Measurements from ENCODE around the gene SPATA25. TPM values are rescaled to one million over a fixed set of nuclear protein-coding genes. Genes with fewer than 3 reads are reported as not detected.
"Not testable (repeated sequence)": the region's sequence is repeated elsewhere in the genome, so short reads cannot be mapped to it uniquely, and the experiment has no call there.

The SPATA25 gene
- polyA plus RNA-seq (2012; ENCODE audit: insufficient read depth, insufficient read length), result not detected

GRCh38 chr20:45887346-45887715 is at the start of gene SPATA25:
Gene SPATA25, minus strand, starts transcription at chr20:45887622. Its CDS starts 32 bp downstream, at chr20:45887590.
- DNase-seq (ENCODE audit: low read depth, low spot score), result no peak
- H3K4me3 ChIP-seq (ENCODE audit: low read length), result no peak within 1 kb of the TSS

GRCh38 chr20:45935416-45936046 is 48.1 kb upstream of the SPATA25 start:
- peak overlapping the region; percentile 90 for H3K4me3 ChIP-seq (ENCODE audit: low read length)
- no peak for DNase-seq (ENCODE audit: low read depth, low spot score)

- peak; percentile 96 for DNase-seq (ENCODE audit: low read depth, low spot score)
- H3K4me3 ChIP-seq (ENCODE audit: low read length), result peak within 1 kb of the TSS; percentile 90
Observed at GRCh38 chr20:45934586-45935415, 47.4 kb upstream of the SPATA25 start, which contains the start of gene PCIF1. Gene PCIF1, plus strand, starts transcription at chr20:45934683. Its CDS starts 4,317 bp downstream, at chr20:45939000.

- peak; percentile 68 for DNase-seq (ENCODE audit: low read depth, low spot score)
- H3K4me3 ChIP-seq (ENCODE audit: low read length), result peak overlapping the region; percentile 90
Observed at GRCh38 chr20:45934046-45934585, 46.7 kb upstream of the SPATA25 start.

GRCh38 chr20:45933266-45934045 is 46.0 kb upstream of the SPATA25 start:
- peak overlapping the region; percentile 90 for H3K4me3 ChIP-seq (ENCODE audit: low read length)
- DNase-seq (ENCODE audit: low read depth, low spot score), result peak; percentile 71

- not testable (repeated sequence) for H3K4me3 ChIP-seq (ENCODE audit: low read length); DNase-seq (ENCODE audit: low read depth, low spot score)
Observed at GRCh38 chr20:45931680-45932079, 44.3 kb upstream of the SPATA25 start.

GRCh38 chr20:45927071-45927878 is 39.9 kb upstream of the SPATA25 start:
- no peak overlapping the region for H3K4me3 ChIP-seq (ENCODE audit: low read length)
- DNase-seq (ENCODE audit: low read depth, low spot score), result no peak

- DNase-seq (ENCODE audit: low read depth, low spot score), result no peak
- H3K4me3 ChIP-seq (ENCODE audit: low read length), result no peak overlapping the region
Observed at GRCh38 chr20:45926731-45927070, 39.3 kb upstream of the SPATA25 start.

- no peak for DNase-seq (ENCODE audit: low read depth, low spot score)
Observed at GRCh38 chr20:45925821-45926506, 38.5 kb upstream of the SPATA25 start.

GRCh38 chr20:45924391-45925261 is 37.2 kb upstream of the SPATA25 start:
- DNase-seq (ENCODE audit: low read depth, low spot score), result no peak
- no peak overlapping the region for H3K4me3 ChIP-seq (ENCODE audit: low read length)

More at GRCh38 chr20:45925821-45926506, 38.5 kb upstream of the SPATA25 start:
- H3K4me3 ChIP-seq (ENCODE audit: low read length), result no peak overlapping the region

- H3K4me3 ChIP-seq (ENCODE audit: low read length), result no peak overlapping the region
- no peak for DNase-seq (ENCODE audit: low read depth, low spot score)
Observed at GRCh38 chr20:45921337-45922189, 34.1 kb upstream of the SPATA25 start.

- no peak for DNase-seq (ENCODE audit: low read depth, low spot score)
- no peak overlapping the region for H3K4me3 ChIP-seq (ENCODE audit: low read length)
Observed at GRCh38 chr20:45920462-45921336, 33.3 kb upstream of the SPATA25 start.

- no peak overlapping the region for H3K4me3 ChIP-seq (ENCODE audit: low read length)
- no peak for DNase-seq (ENCODE audit: low read depth, low spot score)
Observed at GRCh38 chr20:45919542-45920399, 32.3 kb upstream of the SPATA25 start.

- no peak overlapping the region for H3K4me3 ChIP-seq (ENCODE audit: low read length)
Observed at GRCh38 chr20:45918779-45919537, 31.5 kb upstream of the SPATA25 start.

More at GRCh38 chr20:45918779-45919537, 31.5 kb upstream of the SPATA25 start:
- DNase-seq (ENCODE audit: low read depth, low spot score), result no peak
